Activated CD4-positive, alpha-beta T cell treated with anti-CD3 and anti-CD28 coated beads, Interleukin-10, Interleukin-2, amounts not matched to agents 100 ng/mL and 50 ng/mL, durations not matched to agents 16 hours and 8 hours (primary cell): ENCODE data around the gene WNT1.

Source experiments
- DNase-seq: peaks from one replicate; pipeline ENCODE4 v3.0.0-alpha.2; 2020

The WNT1 gene

DNA sequence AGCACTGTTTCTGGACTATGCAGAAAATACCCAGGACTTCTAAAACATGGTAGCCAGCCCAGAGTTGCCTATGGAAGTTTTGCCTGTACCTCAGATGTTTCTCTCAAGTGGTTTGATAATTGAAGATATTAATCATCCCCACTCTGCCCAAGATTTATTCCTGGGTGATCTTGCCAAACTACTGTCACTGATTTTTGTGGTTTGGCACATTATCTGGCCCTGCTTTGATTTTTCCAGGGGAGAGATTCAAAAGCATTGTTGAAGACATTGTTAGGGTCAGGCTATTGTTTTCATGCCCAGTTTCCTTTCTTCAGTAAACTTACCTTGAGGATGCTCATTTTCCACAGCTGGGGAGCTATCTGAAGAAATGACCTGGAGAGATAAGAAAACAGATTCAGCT, 34.6 kb downstream of the WNT1 start:
- DNase-seq: no peak

DNA sequence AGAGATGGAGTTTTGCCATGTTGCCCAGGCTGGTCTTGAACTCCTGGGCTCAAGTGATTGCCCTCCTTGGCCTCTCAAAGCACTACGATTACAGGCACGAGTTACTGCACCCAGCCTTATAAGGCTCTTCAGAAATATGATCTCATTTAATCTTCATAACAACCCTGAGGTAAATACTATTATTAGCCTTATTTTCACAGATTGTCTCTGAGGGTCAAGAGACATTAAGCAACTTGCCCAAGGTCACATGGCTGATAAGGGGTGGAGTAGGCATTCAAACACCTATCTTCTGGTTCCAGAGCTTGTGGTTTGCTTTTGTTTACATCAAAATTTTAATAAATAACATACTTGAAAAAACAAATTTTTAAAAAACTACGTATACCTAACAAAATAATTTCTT, 35.3 kb downstream of the WNT1 start:
- no peak for DNase-seq

GRCh38 chr12:49014547-49014946, 36.4 kb downstream of the WNT1 start:
- DNase-seq: no peak

- DNase-seq: no peak
These were observed 37.1 kb downstream of the WNT1 start for GRCh38 chr12:49015196-49015595.

DNA sequence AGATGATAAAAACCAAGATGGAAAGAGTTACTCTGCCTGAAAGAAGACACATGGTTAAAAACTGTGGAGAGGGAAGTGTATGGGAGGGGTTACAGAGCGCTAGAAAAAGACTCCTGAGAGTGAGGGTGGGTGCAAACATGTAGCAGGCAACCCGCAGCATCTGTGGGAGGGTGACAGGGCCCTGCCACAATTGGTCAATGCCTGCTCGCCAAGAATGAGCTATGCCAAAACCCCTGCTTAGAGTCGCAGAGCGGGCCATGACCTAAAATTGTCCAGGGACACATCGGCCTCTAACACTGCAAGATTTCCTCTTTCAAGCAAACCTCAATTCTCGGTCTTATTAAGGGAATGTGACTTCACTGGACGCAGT, 39.8 kb downstream of the WNT1 start:
- peak; percentile 48 for DNase-seq

DNA sequence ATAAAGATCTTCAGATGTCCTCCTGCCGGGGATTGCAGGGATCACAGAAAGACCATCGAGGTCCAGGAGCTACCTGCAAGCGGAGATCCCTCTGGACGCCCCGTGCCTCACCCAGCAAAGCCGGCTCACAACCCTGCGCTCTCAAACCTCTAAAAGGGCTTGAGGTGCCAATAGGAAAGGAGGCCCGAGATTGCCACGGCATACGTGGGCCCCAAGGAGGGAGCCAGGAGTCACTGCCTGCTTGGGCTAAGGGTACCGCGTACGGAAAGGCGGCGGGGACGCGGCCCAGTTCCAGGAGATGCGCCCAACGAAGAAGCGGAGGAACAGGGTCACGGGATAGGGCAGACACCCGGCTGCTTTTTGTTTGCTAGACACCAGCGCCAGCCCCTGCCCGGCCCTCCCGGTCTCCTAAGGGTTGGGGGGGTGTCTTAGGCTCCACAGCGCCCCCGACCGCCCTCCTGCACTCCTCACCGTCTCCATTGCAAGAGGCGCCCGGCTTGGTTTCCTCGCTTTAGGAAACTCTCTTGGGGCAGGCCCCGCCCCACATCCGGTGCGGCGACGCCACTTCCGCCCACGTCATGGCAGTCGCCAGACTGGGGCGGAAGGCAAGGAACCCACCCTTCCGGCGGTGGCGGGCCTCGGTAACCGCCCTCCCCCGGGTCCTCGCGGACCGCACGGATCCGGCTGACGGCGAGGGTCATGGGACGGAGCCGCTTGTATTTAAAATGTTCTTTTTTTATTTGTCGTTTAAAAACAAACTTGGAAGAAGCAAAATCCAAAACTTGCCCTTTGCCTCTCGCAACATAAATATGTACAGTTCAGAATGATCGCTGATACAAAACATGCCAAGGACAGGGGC, 40.4 kb downstream of the WNT1 start, which contains the start of gene PRKAG1:
Gene PRKAG1, minus strand, starts transcription at position 516 of the 859 bp plus-strand sequence. Its CDS starts 36 bp downstream, at position 480.
- DNase-seq: peak; percentile 98

GRCh38 chr12:49019120-49019430, 41.0 kb downstream of the WNT1 start:
- DNase-seq: no peak

DNA sequence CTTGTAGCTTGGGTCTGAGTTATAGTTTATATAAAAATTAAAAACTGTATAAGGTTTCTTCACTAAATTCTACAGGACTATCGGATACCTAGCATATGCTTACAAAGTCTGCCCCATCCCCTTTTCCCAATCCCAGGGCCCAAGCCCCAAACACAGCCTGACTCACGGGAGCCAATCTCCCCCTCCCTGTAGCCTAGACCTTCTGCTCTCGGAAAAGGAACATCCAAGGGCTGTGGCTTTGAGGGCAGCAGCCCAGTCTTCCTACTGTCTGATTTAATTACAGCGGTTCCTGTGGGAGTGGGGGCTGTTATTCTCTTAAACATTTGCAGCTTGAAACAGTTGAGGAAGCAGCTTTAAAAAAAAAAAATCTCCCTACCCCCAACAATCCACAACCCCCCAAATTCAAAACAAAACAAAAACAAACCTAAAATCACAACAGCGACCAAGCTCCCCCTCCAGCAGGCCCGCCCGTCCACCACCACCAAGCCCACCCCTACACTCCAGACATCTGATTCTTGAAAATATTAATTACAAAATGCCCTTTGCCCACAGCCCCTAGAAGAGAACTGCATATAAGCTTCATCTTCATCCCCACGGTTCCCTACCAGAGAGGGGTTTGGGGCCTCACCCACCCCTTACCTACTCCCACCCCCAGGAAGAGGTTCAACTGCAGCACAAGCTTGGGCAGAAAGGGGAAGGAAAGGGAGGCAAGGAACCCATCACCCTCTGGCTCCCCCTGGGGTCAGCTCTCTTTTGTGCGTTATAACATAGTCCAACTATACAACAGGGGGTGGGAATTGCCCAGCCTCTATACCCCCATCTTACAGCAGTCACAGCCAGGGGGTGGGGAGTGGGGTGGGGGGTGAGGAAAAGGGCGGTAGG, 41.6 kb downstream of the WNT1 start:
- DNase-seq: peak; percentile 59

DNA sequence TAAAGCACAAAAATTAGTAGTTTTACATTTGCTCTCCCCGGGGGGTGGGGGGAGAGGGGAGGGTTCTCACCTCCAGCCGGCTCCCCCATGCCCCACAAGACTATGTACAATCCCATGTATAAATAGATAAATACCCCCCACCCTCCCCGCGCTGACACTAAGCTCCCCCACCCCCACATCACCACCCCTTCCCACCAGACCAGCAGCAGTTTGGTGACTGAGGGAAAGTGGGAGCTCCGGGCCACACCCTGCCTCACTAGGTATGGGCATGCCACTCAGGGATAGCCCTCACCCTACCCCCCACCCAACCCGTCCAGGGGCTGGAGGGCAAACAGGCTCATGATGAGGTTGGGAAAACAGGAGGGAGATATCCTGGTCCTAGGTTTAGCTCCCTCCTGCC, 42.3 kb downstream of the WNT1 start:
- DNase-seq: no peak

DNA sequence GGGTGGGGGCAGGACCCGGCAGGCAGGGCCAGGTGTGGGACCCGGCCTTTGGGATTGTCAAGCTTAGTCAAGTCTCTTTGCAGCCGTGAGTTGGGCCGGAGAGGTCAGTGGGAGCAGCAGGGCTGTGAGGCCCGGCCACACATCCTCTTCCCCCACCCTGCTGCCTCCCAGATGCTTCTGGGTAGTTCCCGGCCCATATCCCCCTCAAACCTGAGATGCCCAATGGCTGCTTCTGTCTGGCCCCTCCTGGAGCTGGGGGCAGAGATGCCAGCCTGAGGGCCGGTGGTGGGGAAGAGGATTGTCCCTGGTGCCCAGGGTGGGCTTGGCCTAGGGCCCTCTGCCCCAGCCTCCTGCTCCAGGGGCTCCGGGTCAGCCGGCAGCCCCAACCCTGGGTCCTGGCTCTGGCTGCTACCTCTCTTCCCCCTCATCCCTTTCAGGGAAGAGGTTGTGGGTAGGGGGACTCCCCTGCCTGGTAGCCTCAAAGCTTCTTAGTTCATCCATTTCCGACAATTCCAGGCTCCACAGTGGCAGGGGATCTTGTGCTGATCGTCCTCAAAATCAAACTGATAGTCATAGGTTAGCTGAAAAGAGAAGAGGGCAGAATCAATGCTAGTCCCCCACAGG, 43.3 kb downstream of the WNT1 start:
- DNase-seq: no peak

DNA sequence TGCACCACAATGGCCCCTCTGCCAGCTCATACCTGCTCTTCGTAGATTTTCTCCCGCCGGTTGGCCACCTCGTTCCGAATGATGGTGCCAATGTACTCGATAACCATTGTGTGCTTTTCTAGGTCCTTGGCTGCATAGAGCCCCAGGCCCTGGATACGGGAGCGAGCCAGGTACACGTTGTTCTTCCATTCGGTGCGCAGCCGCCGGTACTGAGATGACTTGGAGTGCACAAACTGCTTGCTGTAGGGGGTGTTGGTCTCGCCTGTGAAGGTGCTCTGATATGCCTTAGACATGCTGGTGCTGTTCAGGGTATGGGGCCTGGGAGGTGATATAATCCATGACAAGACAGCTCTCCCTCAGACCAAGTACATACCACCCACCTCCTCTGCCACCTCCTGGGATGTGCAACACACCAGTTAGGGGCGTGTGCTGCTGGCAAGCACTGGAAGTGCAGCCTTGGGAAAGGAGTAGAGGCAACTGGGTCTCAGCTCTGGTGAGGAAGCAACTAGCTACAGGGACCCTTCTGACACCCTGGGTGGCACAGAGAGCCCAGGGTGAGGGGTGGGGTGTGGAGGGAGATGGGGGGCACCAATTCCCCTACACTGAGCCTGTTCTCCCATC, 44.5 kb downstream of the WNT1 start:
- DNase-seq: no peak

DNA sequence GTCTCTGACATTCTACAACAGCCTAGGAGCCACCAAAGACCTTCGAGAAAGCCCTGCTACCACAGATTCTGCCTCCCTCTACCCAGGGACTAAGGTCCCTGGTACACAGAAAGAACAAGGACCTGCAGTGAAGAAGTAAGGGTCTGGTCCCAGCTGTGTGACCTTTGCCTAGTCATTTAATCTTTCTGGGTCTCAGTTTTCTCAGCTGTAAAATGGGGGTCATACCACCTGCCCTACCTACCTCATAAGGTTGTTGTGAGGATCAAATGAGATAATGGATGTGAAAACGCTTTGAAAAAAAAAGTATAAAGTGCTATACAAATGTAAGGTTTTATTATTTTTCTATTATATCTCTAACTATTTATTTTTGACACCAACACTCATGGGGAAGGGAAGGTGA, 45.7 kb downstream of the WNT1 start:
- DNase-seq: no peak

DNA sequence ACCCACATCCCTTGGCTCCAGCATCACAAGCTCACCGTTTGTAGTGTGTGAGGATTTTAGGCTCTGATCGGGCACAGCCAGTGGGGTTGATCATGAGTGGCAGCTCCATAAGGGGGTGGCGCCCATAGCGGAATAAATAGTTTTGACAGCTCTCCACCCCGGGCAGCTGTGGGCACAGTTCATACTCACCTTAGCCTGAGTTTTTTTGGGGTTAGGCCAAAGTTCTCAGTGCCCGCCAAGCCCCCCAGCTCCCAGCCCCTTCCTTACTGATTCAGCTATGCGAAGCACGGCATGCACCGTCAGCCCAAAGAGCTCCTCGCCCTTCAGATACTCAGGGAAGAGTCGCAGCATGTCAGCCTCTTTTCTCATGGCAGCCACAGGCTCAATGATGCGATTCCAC, 46.4 kb downstream of the WNT1 start:
- no peak for DNase-seq

DNA sequence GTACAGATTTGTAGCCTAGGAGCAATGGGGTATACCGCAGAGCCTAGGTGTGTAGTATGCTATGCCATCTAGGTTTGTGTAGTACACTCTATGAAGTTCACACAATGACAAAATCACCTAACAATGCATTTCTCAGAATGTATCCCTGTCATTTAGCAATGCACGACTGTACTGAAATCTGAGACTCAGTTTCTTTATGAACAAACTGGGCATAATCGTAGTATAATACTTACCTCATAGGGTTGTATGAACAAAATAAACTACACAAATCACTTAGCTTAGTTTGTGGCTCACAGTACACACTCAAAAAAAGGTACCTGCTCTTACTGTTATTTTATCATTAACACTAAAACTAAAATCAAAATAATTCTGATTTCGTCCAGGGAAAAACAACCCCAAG, 47.3 kb downstream of the WNT1 start:
- DNase-seq: no peak

- no peak for DNase-seq
These were observed 48.0 kb downstream of the WNT1 start for GRCh38 chr12:49026101-49026500.

DNA sequence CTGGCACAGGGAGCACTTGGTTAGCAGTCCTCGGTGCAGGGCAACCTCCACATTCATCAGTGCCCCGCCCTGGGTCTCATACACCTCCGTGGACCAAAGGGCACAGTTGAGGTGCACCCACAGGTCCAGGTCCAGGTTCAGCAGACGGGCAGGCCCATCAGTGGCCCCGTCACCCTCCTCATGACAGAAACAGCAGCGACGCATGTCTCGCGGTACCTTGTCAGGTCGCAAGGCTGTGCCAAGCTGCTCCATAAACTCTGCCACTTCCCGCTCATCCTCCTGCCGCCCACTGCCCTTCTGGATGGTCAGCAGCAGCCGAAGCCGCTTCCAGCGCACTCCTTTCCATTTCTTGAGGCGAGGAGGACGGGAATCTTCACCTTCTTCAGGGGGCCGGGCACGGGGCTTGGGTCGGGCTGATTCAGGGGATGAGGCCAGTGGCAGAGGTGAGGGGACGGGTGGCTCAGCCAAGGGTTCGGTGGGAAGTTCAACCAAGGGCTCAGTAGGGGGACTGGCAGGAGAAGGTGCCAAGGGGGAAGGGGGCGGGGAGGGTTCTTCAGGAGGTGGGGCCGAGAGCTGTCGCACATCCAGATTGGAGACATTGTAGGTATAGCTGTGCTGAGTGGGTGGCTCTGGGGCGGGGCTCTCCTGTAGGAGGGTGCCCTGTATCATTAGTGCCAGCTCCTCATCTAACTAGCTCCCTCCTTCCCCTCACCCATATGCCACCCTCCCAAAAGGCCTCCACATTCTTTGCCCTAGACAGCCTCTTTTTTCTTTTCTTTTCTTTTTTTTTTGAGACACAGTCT, 48.8 kb downstream of the WNT1 start:
- no peak for DNase-seq

GRCh38 chr12:49027846-49028555, 49.9 kb downstream of the WNT1 start:
- no peak for DNase-seq

DNA sequence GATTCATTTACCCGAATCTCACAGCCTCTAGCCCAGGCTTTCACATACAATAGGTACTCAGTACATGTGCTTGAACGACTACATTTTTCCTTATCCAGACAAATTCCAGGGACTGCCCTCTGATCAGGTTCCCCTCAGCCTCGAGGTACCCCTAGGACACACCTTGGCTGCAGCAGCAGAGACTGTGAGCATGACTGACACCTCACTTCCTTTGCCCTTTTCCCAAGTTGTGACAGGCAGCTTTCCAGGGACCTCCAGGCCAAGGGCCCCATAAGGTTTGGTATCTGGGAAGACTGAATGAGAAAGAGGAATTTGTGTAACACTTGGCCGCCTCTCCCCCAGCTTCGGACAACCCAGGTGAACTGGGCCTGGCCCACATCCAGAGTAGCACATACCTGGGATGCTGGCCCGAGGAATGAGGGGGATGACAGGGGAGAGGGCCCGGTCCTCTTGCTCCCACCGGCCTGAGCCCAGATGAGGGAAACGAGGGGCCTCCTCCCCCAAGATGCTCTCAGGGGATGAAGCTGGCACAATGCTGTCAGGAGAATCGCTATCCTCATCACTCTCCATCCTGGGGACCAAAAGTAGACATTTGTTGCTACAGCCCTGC, 50.6 kb downstream of the WNT1 start:
- DNase-seq: no peak

GRCh38 chr12:49030119-49030518, 52.0 kb downstream of the WNT1 start:
- DNase-seq: no peak

DNA sequence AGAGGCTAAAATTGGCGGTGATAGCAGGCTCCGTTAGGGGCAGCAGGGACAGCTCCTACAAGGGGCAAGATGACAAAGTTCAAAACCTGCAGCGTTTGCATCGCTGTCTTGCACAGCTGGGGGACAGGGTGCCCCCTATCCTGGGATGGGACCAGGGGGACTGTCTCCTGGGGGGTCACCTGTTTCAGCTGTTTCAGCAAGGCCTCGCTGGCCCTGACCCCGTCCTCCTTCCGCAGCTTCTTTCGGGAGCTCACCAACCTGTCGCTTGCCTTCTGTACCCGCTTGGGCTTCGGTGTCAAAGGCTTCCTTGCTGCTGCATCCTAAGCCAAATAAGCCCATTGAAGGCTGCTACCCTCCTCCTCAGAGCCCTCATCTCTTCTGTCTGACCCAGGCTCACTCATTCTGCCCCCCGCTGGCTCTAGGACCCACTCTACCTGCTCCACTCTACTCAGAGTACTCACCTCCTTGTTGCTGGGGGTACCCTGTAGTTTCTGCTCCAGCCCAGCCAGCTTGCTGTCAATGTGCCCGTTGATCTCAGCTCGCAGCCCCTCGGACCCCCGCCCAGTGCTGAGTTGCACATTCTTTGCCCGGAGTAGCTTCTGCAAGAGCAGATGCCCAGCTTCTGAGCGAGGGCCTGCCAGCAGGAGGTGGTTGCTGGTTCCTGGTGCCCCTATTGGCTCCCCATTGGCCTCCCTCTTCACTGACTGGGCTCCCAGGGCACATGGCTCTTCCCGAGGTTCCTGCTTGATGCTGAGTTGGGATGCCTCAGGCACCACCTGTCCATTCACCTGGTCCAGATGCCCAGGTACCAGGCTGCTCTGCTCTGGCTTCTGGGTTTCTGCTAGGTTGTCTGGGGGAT, 52.8 kb downstream of the WNT1 start:
- no peak for DNase-seq
